PFSK-1 (cell line): ENCODE measurements around the gene UCHL3.

Source experiments
- FOXP2 ChIP-seq: optimal IDR thresholded peaks from 2 replicates; pipeline ENCODE3; 2011; ENCODE audit warnings: borderline replicate concordance, control low read depth, inconsistent platforms; ENCODE audit not compliant: insufficient read depth; ENCODE audit errors: extremely low read length, extremely low read depth
- POLR2AphosphoS5 ChIP-seq: IDR thresholded peaks from 2 replicates; pipeline ENCODE4 v1.6.1; 2012; ENCODE audit warnings: low read depth, mild to moderate bottlenecking, control low read depth, low read length, moderate library complexity
- REST ChIP-seq, 2 experiments: IDR thresholded peaks; 2 replicates each; pipeline versions ENCODE4 v1.6.1 to v1.8.0; 2011 to 2012; ENCODE audit warnings: low read depth in 2 of 2, low read length in 2 of 2, control low read depth in 1 of 2, inconsistent platforms in 1 of 2, mild to moderate bottlenecking in 1 of 2, moderate library complexity in 1 of 2; ENCODE audit not compliant: insufficient read depth in 1 of 2
- SIN3A ChIP-seq: IDR thresholded peaks from 2 replicates; pipeline ENCODE4 v1.6.1; 2012; ENCODE audit warnings: mild to moderate bottlenecking, low read length, moderate library complexity, borderline replicate concordance; ENCODE audit not compliant: insufficient read depth
- TAF1 ChIP-seq: IDR thresholded peaks from 2 replicates; pipeline ENCODE4 v1.6.1; 2012; ENCODE audit warnings: low read length, control low read depth, borderline replicate concordance; ENCODE audit not compliant: insufficient read depth

The UCHL3 gene

GRCh38 chr13:75647126-75647784, 97.7 kb downstream of the UCHL3 start:
- TF ChIP-seq REST (IDR thresholded peaks at IDR 0.05; ENCODE audit: insufficient read depth in 1 of 2, low read depth in 2 of 2, low read length in 2 of 2): no peak
- TF ChIP-seq TAF1: no peak
- TF ChIP-seq SIN3A: no peak
- TF ChIP-seq POLR2AphosphoS5: no peak
- TF ChIP-seq FOXP2: no peak

- TF ChIP-seq REST (IDR thresholded peaks at IDR 0.05; ENCODE audit: insufficient read depth in 1 of 2, low read depth in 2 of 2, low read length in 2 of 2) (no peak), TAF1 (no peak), POLR2AphosphoS5 (no peak), SIN3A (no peak)
These were observed 98.9 kb downstream of the UCHL3 start for GRCh38 chr13:75648446-75648845.

GRCh38 chr13:75651013-75651412, 101.4 kb downstream of the UCHL3 start:
- TF ChIP-seq TAF1 (no peak), SIN3A (no peak), FOXP2 (no peak), REST (IDR thresholded peaks at IDR 0.05; ENCODE audit: insufficient read depth in 1 of 2, low read depth in 2 of 2, low read length in 2 of 2) (no peak), POLR2AphosphoS5 (no peak)

GRCh38 chr13:75652726-75653125, 103.1 kb downstream of the UCHL3 start:
- TF ChIP-seq POLR2AphosphoS5 (no peak), TAF1 (no peak)
